ENCODE data around the gene SAMD8.

The SAMD8 gene

GRCh38 chr10:75084834-75085384 lies 26.5 kb upstream of the SAMD8 start:
- in situ Hi-C loops (cut with MboI; ENCODE audit: low sequenced_read_pairs), result no loop called here

- in situ Hi-C loops (cut with MboI; ENCODE audit: low sequenced_read_pairs), result no loop called here
Observed at GRCh38 chr10:75086278-75086934, 25.1 kb upstream of the SAMD8 start.

GRCh38 chr10:75088640-75089039 lies 22.8 kb upstream of the SAMD8 start:
- in situ Hi-C loops (cut with MboI; ENCODE audit: low sequenced_read_pairs), result no loop called here

GRCh38 chr10:75089634-75090033 lies 21.8 kb upstream of the SAMD8 start:
- in situ Hi-C loops (cut with MboI; ENCODE audit: low sequenced_read_pairs), result no loop called here

GRCh38 chr10:75091146-75091545 lies 20.3 kb upstream of the SAMD8 start:
- in situ Hi-C loops (cut with MboI; ENCODE audit: low sequenced_read_pairs), result no loop called here

DNA sequence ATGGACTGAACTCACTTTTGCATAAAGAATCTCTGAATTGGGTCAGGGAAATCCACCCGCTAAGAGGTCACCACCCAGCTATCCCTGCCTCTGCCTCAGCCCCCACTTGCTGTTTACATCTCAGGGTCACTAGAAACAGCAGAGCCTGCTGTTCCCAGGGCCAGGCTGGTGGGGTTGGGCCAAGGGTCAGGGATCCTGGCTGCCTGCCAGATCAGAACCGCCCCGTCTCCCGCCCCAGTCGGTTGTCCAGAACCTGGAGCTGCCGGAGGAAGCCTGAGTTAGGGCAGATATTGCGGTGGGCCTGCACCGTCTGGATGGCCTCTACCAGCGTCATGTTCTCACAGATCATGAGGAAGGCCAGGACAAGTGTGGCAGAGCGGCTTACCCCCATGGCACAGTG lies 17.0 kb upstream of the SAMD8 start:
- in situ Hi-C loops (cut with MboI; ENCODE audit: low sequenced_read_pairs), result no loop called here

DNA sequence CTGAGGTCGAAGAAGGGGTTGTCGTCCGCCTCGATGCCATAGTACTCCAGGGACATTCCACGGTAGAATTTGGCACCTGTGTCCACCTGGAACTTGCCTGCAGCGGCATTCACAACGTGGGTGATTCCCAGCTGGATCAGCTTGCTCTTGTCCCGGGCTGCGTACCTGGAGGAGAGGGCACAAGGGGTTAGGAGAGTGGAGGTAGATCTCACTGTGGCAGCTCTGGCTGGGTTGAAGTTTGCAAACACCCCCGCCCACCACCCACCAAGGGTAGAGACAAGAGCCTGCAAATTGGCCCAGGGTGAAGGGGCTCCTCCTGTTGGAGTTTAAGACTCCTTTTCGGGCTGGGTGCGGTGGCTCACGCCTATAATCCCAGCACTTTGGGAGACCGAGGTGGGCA lies 15.8 kb upstream of the SAMD8 start:
- in situ Hi-C loops (cut with MboI; ENCODE audit: low sequenced_read_pairs), result no loop called here

DNA sequence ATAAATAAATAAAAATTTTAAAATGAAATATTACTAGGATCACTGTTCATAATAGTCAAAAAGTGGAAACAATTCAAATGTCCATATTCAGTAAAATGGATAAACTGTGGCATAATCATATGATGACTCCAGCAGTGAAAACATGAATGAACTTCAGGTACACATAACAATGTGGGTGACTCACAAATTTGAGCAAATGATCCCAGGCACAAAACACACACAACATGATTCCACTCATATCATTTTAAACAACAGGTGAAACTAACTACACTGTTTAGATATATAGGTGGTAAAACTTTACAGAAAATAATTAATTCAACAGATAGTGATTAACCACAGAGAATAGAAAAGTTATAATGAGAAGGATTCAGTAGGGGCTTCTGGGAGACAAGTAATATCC lies 14.7 kb upstream of the SAMD8 start:
- in situ Hi-C loops (cut with MboI; ENCODE audit: low sequenced_read_pairs), result no loop called here

DNA sequence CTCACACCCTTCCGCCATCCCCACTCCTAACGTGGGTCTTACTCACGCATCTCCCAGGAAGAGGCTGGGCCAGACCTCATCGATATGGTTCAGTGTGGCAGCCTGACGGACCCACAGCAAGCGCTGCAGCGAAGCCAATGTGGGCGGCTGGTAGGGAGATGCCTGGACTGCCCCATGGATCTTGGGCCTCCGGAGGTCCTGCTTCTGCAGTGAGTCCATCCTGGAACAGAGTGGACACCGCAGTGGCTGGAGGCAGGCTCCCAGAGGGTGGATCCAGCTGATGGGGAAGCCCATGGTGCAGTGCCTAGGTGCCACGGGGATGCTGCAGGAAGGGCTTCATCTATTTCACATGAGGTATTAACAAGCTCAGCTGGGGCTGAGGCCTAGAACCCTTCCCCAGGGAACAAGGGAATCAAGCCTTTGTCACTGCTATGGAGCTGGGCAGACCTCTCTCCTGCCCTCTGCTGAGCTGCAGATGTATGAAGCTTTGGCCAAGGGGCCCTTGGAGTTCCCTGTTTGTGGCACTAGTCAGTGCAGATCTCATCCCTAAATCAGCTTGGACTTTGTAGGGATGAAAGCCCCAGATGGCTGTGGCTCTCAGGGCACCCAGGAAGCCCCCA lies 13.7 kb upstream of the SAMD8 start:
- in situ Hi-C loops (cut with MboI; ENCODE audit: low sequenced_read_pairs), result no loop called here

GRCh38 chr10:75098902-75099673 lies 12.4 kb upstream of the SAMD8 start:
- in situ Hi-C loops (cut with MboI; ENCODE audit: low sequenced_read_pairs), result no loop called here

GRCh38 chr10:75099952-75100763 lies 11.3 kb upstream of the SAMD8 start:
- in situ Hi-C loops (cut with MboI; ENCODE audit: low sequenced_read_pairs), result loop anchor here (10.0 kb wide), 1 partner anchor 835 kb away; no protein-coding TSS in a partner anchor

DNA sequence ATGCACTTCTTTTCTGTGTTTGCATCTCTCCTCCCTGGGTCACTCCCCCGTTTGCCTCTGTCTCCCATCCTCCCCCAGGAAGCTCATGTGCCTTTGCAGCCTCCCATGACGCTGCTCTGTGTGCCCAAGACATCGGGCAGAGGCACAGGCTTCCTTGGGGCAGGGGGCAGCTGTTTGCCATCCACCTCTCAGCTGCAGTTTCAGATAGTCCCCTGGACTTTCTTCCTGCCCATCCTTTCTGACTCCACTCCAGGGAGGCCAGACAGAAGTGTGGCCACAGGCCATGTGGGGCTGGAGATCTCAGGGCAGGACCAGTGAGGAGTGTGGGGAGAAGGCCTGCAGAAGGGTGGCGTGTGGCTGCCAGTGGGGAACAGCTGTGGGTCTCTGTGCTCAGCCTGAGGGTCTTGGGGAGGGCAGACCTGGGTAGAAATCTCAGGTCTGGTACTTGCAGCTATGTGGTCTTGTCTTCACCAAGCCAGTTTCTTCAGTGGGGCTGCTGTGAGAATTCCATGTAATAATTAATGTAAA lies 10.6 kb upstream of the SAMD8 start:
- in situ Hi-C loops (cut with MboI; ENCODE audit: low sequenced_read_pairs), result loop anchor here (10.0 kb wide), 1 partner anchor 836 kb away; no protein-coding TSS in a partner anchor

DNA sequence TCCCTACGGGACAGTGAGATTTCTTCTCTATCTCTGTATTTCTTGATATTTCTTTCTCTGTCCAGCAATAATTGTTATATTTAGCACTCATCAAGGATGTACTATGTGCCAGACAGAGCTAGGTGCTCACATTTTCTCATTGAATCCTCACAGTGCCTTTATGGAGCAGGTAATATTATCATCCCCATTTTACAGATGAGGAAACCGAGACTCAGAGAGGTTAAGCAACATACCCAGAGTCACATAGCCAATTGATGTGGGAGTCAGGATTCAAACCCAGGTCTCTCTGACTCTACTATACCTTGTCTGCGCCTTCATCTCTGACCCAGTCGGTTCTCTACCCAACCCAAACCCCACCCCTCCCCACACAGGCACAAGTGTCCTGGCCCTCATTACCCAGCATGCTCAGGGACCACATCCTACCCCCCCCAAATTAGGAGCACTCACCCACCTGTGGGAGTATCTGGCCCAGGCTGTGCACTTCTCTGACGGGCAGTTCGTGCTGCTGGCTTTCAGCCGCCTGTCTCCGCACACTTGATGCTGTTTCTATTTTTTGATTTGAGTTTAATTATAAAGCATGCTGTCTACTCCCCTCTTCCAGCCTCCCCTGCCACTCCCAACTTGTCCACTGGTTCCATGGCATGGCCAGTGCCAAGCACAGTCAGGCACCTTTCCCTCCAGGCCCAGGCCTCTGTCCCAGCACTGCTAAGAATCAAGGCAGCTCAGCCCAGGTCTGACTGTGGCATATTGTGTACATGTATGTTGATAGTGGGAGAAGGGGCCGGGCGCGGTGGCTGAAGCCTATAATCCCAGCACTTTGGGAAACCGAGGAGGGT lies 9.8 kb upstream of the SAMD8 start:
- in situ Hi-C loops (cut with MboI; ENCODE audit: low sequenced_read_pairs), result loop anchor here (10.0 kb wide), 1 partner anchor 837 kb away; no protein-coding TSS in a partner anchor

- in situ Hi-C loops (cut with MboI; ENCODE audit: low sequenced_read_pairs), result loop anchor here (10.0 kb wide), 1 partner anchor 838 kb away; no protein-coding TSS in a partner anchor
Observed at GRCh38 chr10:75102830-75103673, 8.4 kb upstream of the SAMD8 start.

- in situ Hi-C loops (cut with MboI; ENCODE audit: low sequenced_read_pairs), result loop anchor here (10.0 kb wide), 1 partner anchor 839 kb away; no protein-coding TSS in a partner anchor
Observed at GRCh38 chr10:75103881-75104686, 7.4 kb upstream of the SAMD8 start.

DNA sequence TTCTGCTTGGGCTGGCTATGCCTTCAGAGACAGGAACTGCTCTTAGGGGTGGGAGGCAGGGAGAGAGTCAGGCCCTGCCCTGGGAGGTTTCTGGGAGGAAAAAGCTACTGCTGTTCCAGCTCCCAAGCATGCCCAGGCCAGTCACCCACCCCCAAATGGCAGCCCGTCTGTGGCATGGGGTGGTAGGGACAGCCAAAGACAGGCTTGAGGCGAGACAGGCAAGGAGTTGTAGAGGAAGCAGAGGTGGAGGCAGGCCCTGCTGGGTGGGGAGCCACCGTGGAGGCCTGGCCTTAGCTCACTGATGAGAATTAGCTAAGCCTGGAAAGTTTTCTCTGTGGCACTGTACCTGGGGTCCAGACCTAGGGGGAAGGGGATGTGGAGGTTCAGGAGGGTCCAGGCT lies 6.6 kb upstream of the SAMD8 start:
- in situ Hi-C loops (cut with MboI; ENCODE audit: low sequenced_read_pairs), result loop anchor here (10.0 kb wide), 1 partner anchor 840 kb away; no protein-coding TSS in a partner anchor

GRCh38 chr10:75105576-75106197 lies 5.8 kb upstream of the SAMD8 start:
- in situ Hi-C loops (cut with MboI; ENCODE audit: low sequenced_read_pairs), result loop anchor here (10.0 kb wide), 1 partner anchor 841 kb away; no protein-coding TSS in a partner anchor
